ENCODE measurements around the gene TTC7B.

GRCh38 chr14:90616881-90617280 is 199.3 kb downstream of the TTC7B start:
- no peak for TF ChIP-seq CTCF (IDR thresholded peaks at IDR 0.05)
- no peak for TF ChIP-seq EZH2 (IDR thresholded peaks at IDR 0.05; ENCODE audit: borderline replicate concordance, insufficient read depth, low read depth, low read length, poor library complexity, severe bottlenecking)
